Measurements from ENCODE around the gene RSPH1. TPM values are rescaled to one million over a fixed set of nuclear protein-coding genes. Genes with fewer than 3 reads are reported as not detected.

Gene RSPH1
- polyA plus RNA-seq, 1 of the 3 experiments (the other 2 are of a cell fraction), result 0.97 TPM

DNA sequence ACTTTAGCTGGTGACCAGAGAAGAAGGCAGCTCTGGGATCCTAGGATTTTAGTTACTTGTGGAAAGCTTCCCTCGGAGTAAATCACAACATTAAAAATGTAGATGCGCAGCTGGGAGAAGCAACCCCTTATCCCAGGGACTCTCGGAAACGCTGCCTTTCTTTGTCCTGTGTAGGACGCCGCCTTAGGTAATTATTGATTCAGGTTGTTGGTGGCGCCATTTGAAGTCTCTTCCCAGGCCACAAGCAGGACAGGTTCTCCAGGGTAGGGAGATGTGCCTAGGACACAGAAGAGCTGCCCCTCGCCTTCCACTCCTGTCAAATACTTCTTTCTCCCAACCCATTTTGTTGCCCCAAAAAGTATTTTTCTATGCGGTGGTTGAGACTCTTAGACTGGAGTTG lies 27.9 kb upstream of the RSPH1 start (continued):
- TF ChIP-seq, protein P1, sequence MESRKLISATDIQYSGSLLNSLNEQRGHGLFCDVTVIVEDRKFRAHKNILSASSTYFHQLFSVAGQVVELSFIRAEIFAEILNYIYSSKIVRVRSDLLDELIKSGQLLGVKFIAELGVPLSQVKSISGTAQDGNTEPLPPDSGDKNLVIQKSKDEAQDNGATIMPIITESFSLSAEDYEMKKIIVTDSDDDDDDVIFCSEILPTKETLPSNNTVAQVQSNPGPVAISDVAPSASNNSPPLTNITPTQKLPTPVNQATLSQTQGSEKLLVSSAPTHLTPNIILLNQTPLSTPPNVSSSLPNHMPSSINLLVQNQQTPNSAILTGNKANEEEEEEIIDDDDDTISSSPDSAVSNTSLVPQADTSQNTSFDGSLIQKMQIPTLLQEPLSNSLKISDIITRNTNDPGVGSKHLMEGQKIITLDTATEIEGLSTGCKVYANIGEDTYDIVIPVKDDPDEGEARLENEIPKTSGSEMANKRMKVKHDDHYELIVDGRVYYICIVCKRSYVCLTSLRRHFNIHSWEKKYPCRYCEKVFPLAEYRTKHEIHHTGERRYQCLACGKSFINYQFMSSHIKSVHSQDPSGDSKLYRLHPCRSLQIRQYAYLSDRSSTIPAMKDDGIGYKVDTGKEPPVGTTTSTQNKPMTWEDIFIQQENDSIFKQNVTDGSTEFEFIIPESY (IDR thresholded peaks at IDR 0.05; ENCODE audit: borderline replicate concordance, low read depth), result no peak
- TF ChIP-seq TEAD4 (IDR thresholded peaks at IDR 0.05; ENCODE audit: borderline replicate concordance, insufficient read depth) (no peak), ELF1 (IDR thresholded peaks at IDR 0.05) (no peak)

DNA sequence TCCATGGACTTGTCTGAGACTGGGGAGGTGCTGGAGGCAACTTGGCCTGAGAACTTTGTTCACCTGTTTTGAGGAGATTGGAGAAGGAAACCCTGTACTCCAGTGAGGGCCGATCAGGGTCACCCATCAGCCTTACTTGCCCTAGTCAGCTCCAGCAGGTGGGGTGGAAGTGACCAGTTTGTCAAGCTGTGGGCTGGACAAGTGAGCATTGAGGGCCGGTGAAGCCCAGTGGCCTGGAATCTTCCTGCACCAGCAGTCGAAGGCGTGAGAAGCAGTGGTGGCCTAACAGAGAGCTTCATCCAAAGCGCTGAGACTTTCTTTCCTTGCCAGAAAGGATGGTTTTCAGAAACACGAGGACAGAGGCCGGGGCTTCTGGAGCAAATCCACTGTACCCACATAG lies 27.2 kb upstream of the RSPH1 start:
- no peaks in the 10 kb centered on the region for H3K9me2 ChIP-seq
- H3K27me3 ChIP-seq (ENCODE audit: insufficient read depth), result no peaks in the 10 kb centered on the region
- H3K4me2 ChIP-seq, result no peak overlapping the region
- H3K27ac ChIP-seq (ENCODE audit: low read depth in 2 of 2, low read length in 1 of 2), result no peak overlapping the region
- no peak overlapping the region for H2AFZ ChIP-seq (ENCODE audit: low read depth)
- no peak overlapping the region for H3K9ac ChIP-seq
- TF ChIP-seq GATA2 (CRISPR knock-in tag; IDR thresholded peaks at IDR 0.05) (no peak), TEAD4 (IDR thresholded peaks at IDR 0.05; ENCODE audit: borderline replicate concordance, insufficient read depth) (no peak), RFX5 (IDR thresholded peaks at IDR 0.05; ENCODE audit: low read length) (no peak), JUND (IDR thresholded peaks at IDR 0.05) (no peak), MXI1 (IDR thresholded peaks at IDR 0.05; ENCODE audit: low read depth, low read length) (no peak)
- H3K4me1 ChIP-seq (ENCODE audit: control insufficient read depth in 1 of 2, insufficient read depth in 2 of 2, low read depth in 1 of 2, low read length in 1 of 2), result no peaks in the 10 kb centered on the region
- DNase-seq, result no peak
- no peaks in the 10 kb centered on the region for H4K20me1 ChIP-seq (ENCODE audit: insufficient read depth)
- POLR2A ChIA-PET, result no interaction called here
- no peaks in the 10 kb centered on the region for H3K79me2 ChIP-seq (ENCODE audit: insufficient read depth)
- no peaks in the 10 kb centered on the region for H3K9me3 ChIP-seq
- CTCF ChIA-PET, result interaction anchor here (1.2 to 1.9 kb wide), 3 partner anchors 9 to 11 kb away, joined by 3 to 6 read pairs (median 4); no protein-coding TSS in a partner anchor
- no peaks in the 10 kb centered on the region for H3K36me3 ChIP-seq (replicated peaks in 1 of 2; ENCODE audit: control insufficient read depth in 1 of 2, insufficient read depth in 2 of 2, low read length in 1 of 2)
- no peaks in the 10 kb centered on the region for H3F3A ChIP-seq (replicated peaks; ENCODE audit: insufficient read depth)
- 73% methylated on average over 7 of the region's 7 CpGs for WGBS (ENCODE audit: low lambda C conversion rate)
- H3K4me3 ChIP-seq (ENCODE audit: low read depth in 2 of 2, low read length in 1 of 2), result no peak overlapping the region

DNA sequence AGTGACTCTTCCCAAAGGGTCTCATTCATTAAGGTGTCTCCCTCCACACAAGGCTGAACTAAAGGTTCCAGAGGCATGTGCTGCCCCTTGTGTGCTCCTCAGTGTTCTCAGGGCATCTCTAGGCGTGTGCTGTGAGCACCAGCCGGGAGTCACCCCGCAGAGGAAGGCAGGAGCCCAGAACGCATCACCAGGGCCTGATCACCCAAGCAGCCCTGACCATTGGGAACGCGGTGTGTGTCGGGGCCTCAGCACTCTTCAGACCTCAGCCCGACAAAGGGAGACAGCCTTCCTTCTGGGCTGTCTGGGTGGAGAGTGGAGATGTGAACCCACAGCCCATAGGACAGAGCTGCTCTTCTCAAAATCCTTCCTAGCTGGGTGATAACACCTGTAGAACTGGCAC lies 26.7 kb upstream of the RSPH1 start:
- Histone ChIP-seq H3K9ac (no peak overlapping the region), H3K27ac (ENCODE audit: low read depth in 2 of 2, low read length in 1 of 2) (no peak overlapping the region), H3K9me2 (no peaks in the 10 kb centered on the region), H3K79me2 (ENCODE audit: insufficient read depth) (no peaks in the 10 kb centered on the region), H2AFZ (ENCODE audit: low read depth) (no peak overlapping the region), H3K4me1 (ENCODE audit: control insufficient read depth in 1 of 2, insufficient read depth in 2 of 2, low read depth in 1 of 2, low read length in 1 of 2) (no peaks in the 10 kb centered on the region), H3F3A (replicated peaks; ENCODE audit: insufficient read depth) (no peaks in the 10 kb centered on the region), H3K4me3 (ENCODE audit: low read depth in 2 of 2, low read length in 1 of 2) (no peak overlapping the region), H3K27me3 (ENCODE audit: insufficient read depth) (no peaks in the 10 kb centered on the region), H3K36me3 (replicated peaks in 1 of 2; ENCODE audit: control insufficient read depth in 1 of 2, insufficient read depth in 2 of 2, low read length in 1 of 2) (no peaks in the 10 kb centered on the region), H4K20me1 (ENCODE audit: insufficient read depth) (no peaks in the 10 kb centered on the region), H3K9me3 (no peaks in the 10 kb centered on the region), H3K4me2 (no peak overlapping the region)
- 72% methylated on average over 2 of the region's 8 CpGs for WGBS (ENCODE audit: low lambda C conversion rate)
- ChIA-PET POLR2A (no interaction called here), CTCF (interaction anchor here (1.2 to 1.9 kb wide), 3 partner anchors 10 to 12 kb away, joined by 3 to 6 read pairs (median 4); no protein-coding TSS in a partner anchor)
- TF ChIP-seq RFX5 (IDR thresholded peaks at IDR 0.05; ENCODE audit: low read length) (no peak), GATA2 (CRISPR knock-in tag; IDR thresholded peaks at IDR 0.05) (no peak), RXRA (IDR thresholded peaks at IDR 0.05; ENCODE audit: borderline replicate concordance, low read depth) (no peak), FOSL2 (IDR thresholded peaks at IDR 0.05; ENCODE audit: borderline replicate concordance, low read depth) (no peak), EP300 (IDR thresholded peaks at IDR 0.05; ENCODE audit: borderline replicate concordance in 1 of 2, low read depth in 1 of 2, low read length in 1 of 2) (no peak), NRF1 (IDR thresholded peaks at IDR 0.05; ENCODE audit: low read depth, low read length) (no peak), TEAD4 (IDR thresholded peaks at IDR 0.05; ENCODE audit: borderline replicate concordance, insufficient read depth) (no peak)
- TF ChIP-seq, protein P2, sequence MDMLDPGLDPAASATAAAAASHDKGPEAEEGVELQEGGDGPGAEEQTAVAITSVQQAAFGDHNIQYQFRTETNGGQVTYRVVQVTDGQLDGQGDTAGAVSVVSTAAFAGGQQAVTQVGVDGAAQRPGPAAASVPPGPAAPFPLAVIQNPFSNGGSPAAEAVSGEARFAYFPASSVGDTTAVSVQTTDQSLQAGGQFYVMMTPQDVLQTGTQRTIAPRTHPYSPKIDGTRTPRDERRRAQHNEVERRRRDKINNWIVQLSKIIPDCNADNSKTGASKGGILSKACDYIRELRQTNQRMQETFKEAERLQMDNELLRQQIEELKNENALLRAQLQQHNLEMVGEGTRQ (IDR thresholded peaks at IDR 0.05; ENCODE audit: borderline replicate concordance, low read depth, low read length), result no peak
- TF ChIP-seq, protein P1 (IDR thresholded peaks at IDR 0.05; ENCODE audit: borderline replicate concordance, low read depth), result no peak
- DNase-seq, result no peak
